K562 (cell line): ENCODE results near the gene MED13L. TPM values are rescaled to one million over a fixed set of nuclear protein-coding genes. Genes with fewer than 3 reads are reported as not detected.

Experiments
- CBFA2T2 ChIP-seq: fragments of 450-650 bp; conservative IDR thresholded peaks from 2 replicates; pipeline ENCODE4 v1.6.1; 2017; ENCODE audit warnings: mild to moderate bottlenecking
- FOSL1 ChIP-seq: fragments of 200-800 bp; sonication (Bioruptor generic); conservative IDR thresholded peaks from 2 replicates; pipeline ENCODE4 v1.6.1; 2016; ENCODE audit warnings: missing genetic modification characterization, missing compliant biosample characterization
- FOXA1 ChIP-seq: fragments of 450-650 bp; IDR thresholded peaks from 2 replicates; pipeline ENCODE4 v1.6.1; 2016; ENCODE audit warnings: mild to moderate bottlenecking, borderline replicate concordance
- FOXJ2 ChIP-seq: fragments of 200-800 bp; sonication (Bioruptor generic); IDR thresholded peaks from 2 replicates; pipeline ENCODE4 v1.6.1; 2016; ENCODE audit warnings: missing genetic modification characterization, missing compliant biosample characterization
- FOXK2 ChIP-seq, 2 experiments: fragments of 450-650 bp; IDR thresholded peaks in 1 of 2; conservative IDR thresholded peaks in 1 of 2; 2 replicates each; pipeline ENCODE4 v1.6.1; 2016; ENCODE audit warnings: low read depth in 2 of 2, mild to moderate bottlenecking in 1 of 2
- HNRNPH1 ChIP-seq: fragments of 200-400 bp; formaldehyde crosslinking; optimal IDR thresholded peaks from 2 replicates; pipeline ENCODE3; 2017; ENCODE audit warnings: low read depth, mild to moderate bottlenecking, low read length, moderate library complexity
- HNRNPUL1 ChIP-seq: fragments of 200-400 bp; formaldehyde crosslinking; IDR thresholded peaks from 2 replicates; pipeline ENCODE4 v1.6.1; 2017; ENCODE audit warnings: low read length
- KHSRP ChIP-seq: fragments of 450-650 bp; IDR thresholded peaks from 2 replicates; pipeline ENCODE4 v1.6.1; 2017
- LEF1 ChIP-seq: fragments of 450-650 bp; IDR thresholded peaks from 2 replicates; pipeline ENCODE4 v1.6.1; 2016; ENCODE audit warnings: mild to moderate bottlenecking
- MEIS2 ChIP-seq: fragments of 450-650 bp; IDR thresholded peaks from 2 replicates; pipeline ENCODE4 v1.6.1; 2014; ENCODE audit warnings: mild to moderate bottlenecking; ENCODE audit not compliant: partially characterized antibody
- RBFOX2 ChIP-seq: fragments of 200-400 bp; formaldehyde crosslinking; IDR thresholded peaks from 2 replicates; pipeline ENCODE4 v1.6.1; 2017; ENCODE audit warnings: low read depth, mild to moderate bottlenecking, low read length, moderate library complexity
- SMAD1 ChIP-seq: fragments of 150-350 bp; IDR thresholded peaks from 2 replicates; pipeline ENCODE4 v1.6.1; 2014; ENCODE audit warnings: low read length, low read depth; ENCODE audit not compliant: partially characterized antibody
- STAT5A ChIP-seq: IDR thresholded peaks from 2 replicates; pipeline ENCODE4 v1.6.1; 2012; ENCODE audit warnings: low read length, inconsistent platforms, borderline replicate concordance
- TFAM ChIP-seq: fragments of 250-450 bp; sonication (Bioruptor Pico); conservative IDR thresholded peaks from 2 replicates; pipeline ENCODE4 v1.5.0; 2021; ENCODE audit warnings: mild to moderate bottlenecking, moderate library complexity
- TOE1 ChIP-seq, 2 experiments: fragments of 450-650 bp in 1 of 2; sonication (generic) in 1 of 2; formaldehyde crosslinking in 1 of 2; IDR thresholded peaks; 2 replicates each; pipeline versions ENCODE4 v1.7.1 to v1.8.0; 2016 to 2022; ENCODE audit warnings: borderline replicate concordance in 2 of 2, mild to moderate bottlenecking in 2 of 2, antibody characterized with exemption in 1 of 2, inconsistent platforms in 1 of 2, low read depth in 1 of 2, missing genetic modification reagents in 1 of 2, moderate library complexity in 1 of 2
- XRCC4 ChIP-seq: IDR thresholded peaks from one replicate; pipeline ENCODE4 v1.6.1; 2011; ENCODE audit not compliant: insufficient read depth, insufficient read length; ENCODE audit errors: extremely low read depth
- ZBED1 ChIP-seq: IDR thresholded peaks from 2 replicates; pipeline ENCODE4 v1.6.1; 2014
- ZNF551 ChIP-seq: fragments of 250-450 bp; sonication (Bioruptor Pico); IDR thresholded peaks from 2 replicates; pipeline ENCODE4 v1.5.0; 2021; ENCODE audit warnings: mild to moderate bottlenecking, moderate library complexity
- polyA plus RNA-seq, 8 experiments: library from polyadenylated mRNA; depleted of rRNA in 4 of 8; stranded (reverse) in 5 of 8; unstranded in 3 of 8; fragments of >200 nt; fragmentation: Nextera tagmentation in 2 of 8; fragmentation: Illumina TruSeq in 1 of 8; extraction: Ambion mirVana in 2 of 8; extraction: Trizol in 1 of 8; gene quantifications; 2 replicates each; pipeline versions ENCODE4 v1.2.1 to v1.2.3, GENCODE V29; 2011 to 2014; ENCODE audit warnings: inconsistent platforms in 1 of 8, missing spikeins in 1 of 8
- total RNA-seq, 7 experiments: library from RNA; depleted of rRNA in 6 of 7; stranded (reverse); fragments of >200 nt in 6 of 7; fragmentation: Illumina TruSeq in 2 of 7; extraction: Trizol in 2 of 7; gene quantifications; 2 replicates each; pipeline versions ENCODE4 v1.2.1 to v1.2.3, GENCODE V29; 2011 to 2021; ENCODE audit warnings: low replicate concordance in 1 of 7
- TF ChIP-seq, protein P1 (sequence below): sonication (generic); formaldehyde crosslinking; IDR thresholded peaks from 2 replicates; pipeline ENCODE4 v1.8.0; 2022; ENCODE audit warnings: mild to moderate bottlenecking, missing genetic modification reagents
- TF ChIP-seq, protein P2 (sequence below): fragments of 450-650 bp; IDR thresholded peaks from 2 replicates; pipeline ENCODE4 v1.7.0; 2016; ENCODE audit warnings: borderline replicate concordance
- TF ChIP-seq, protein P3 (sequence below): fragments of 450-650 bp; IDR thresholded peaks from 2 replicates; pipeline ENCODE4 v1.6.1; 2016; ENCODE audit warnings: missing biosample characterization, missing genetic modification characterization
- TF ChIP-seq, protein P4 (sequence below): sonication (generic); formaldehyde crosslinking; IDR thresholded peaks from 2 replicates; pipeline ENCODE4 v1.8.0; 2022; ENCODE audit warnings: mild to moderate bottlenecking, low read depth, missing genetic modification reagents

MED13L gene
- total and polyA plus RNA-seq, 9 of the 15 experiments (the other 6 are each of a cell fraction or from before 2014, with no cell fraction given), result 13.4 to 90.3 (median 36.9) TPM

DNA sequence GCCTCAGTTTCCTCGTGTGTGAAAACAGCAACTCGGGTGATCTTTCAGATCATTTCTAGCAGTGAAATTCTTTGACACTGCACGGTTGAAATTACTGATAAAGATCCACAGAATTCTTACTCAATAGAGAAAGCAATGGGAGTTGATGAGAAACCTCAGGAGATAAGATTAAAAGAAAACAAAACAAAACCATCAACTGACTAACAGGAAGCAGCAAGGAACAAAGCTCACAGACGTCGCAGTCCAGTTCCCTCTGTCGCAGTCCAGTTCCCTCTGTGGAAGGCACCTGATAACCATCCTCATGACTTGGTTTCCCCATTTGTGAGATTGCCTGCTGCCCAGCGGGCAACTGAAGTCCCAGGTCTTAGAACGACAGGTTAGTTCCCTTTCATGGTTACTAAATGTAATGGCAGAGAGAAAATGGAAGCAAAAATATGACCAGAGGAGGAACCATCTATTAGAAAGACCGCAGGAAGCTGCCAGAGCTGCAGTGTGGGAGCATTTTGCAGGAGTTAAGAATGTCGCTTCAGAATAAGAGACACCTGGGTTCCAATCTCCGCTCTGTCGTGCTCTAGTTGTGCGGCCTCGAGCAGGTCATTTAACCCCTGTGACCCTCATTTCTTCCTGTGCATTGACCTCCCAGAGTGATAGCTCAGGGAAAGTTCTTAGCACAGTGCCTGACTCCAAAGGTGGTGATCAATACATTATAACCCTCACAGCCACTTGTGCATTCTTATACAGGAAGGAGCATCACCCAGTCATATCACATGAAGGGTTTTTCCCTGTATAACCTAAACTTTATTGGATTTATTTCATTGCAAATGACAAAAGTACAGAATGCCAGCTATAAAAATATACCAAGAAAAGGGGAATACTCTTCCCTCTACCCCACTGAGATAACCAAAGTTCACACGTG is 5.1 kb upstream of the MED13L start (continued):
- TF ChIP-seq FOXK2 (conservative IDR thresholded peaks at IDR 0.05 in 1 of 2, IDR thresholded peaks at IDR 0.05 in 1 of 2; ENCODE audit: low read depth in 2 of 2) (no peak; a peak in 1 of 4 replicates), TOE1 (IDR thresholded peaks at IDR 0.05; ENCODE audit: borderline replicate concordance) (0 out of 2 replicates have a peak, but pooled peaks have one; percentile 15), TOE1 (CRISPR knock-in tag; IDR thresholded peaks at IDR 0.05; ENCODE audit: borderline replicate concordance, low read depth) (no peak), ZNF551 (CRISPR knock-in tag) (no peak), XRCC4 (no peak), HNRNPH1 (no peak), LEF1 (no peak), FOXJ2 (tag) (no peak), MEIS2 (no peak), KHSRP (no peak), HNRNPUL1 (no peak), RBFOX2 (no peak), STAT5A (no peak), CBFA2T2 (no peak), ZBED1 (no peak), FOSL1 (tag) (peak; percentile 70), TFAM (CRISPR knock-in tag) (no peak), FOXA1 (no peak), SMAD1 (no peak)
- TF ChIP-seq, protein P1, sequence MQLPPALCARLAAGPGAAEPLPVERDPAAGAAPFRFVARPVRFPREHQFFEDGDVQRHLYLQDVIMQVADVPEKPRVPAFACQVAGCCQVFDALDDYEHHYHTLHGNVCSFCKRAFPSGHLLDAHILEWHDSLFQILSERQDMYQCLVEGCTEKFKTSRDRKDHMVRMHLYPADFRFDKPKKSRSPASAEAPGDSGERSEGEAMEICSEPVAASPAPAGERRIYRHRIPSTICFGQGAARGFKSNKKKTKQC (CRISPR knock-in tag), result no peak
- TF ChIP-seq, protein P2, sequence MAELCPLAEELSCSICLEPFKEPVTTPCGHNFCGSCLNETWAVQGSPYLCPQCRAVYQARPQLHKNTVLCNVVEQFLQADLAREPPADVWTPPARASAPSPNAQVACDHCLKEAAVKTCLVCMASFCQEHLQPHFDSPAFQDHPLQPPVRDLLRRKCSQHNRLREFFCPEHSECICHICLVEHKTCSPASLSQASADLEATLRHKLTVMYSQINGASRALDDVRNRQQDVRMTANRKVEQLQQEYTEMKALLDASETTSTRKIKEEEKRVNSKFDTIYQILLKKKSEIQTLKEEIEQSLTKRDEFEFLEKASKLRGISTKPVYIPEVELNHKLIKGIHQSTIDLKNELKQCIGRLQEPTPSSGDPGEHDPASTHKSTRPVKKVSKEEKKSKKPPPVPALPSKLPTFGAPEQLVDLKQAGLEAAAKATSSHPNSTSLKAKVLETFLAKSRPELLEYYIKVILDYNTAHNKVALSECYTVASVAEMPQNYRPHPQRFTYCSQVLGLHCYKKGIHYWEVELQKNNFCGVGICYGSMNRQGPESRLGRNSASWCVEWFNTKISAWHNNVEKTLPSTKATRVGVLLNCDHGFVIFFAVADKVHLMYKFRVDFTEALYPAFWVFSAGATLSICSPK, result no peak
- TF ChIP-seq, protein P3, sequence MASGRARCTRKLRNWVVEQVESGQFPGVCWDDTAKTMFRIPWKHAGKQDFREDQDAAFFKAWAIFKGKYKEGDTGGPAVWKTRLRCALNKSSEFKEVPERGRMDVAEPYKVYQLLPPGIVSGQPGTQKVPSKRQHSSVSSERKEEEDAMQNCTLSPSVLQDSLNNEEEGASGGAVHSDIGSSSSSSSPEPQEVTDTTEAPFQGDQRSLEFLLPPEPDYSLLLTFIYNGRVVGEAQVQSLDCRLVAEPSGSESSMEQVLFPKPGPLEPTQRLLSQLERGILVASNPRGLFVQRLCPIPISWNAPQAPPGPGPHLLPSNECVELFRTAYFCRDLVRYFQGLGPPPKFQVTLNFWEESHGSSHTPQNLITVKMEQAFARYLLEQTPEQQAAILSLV (tag), result no peak
- TF ChIP-seq, protein P4, sequence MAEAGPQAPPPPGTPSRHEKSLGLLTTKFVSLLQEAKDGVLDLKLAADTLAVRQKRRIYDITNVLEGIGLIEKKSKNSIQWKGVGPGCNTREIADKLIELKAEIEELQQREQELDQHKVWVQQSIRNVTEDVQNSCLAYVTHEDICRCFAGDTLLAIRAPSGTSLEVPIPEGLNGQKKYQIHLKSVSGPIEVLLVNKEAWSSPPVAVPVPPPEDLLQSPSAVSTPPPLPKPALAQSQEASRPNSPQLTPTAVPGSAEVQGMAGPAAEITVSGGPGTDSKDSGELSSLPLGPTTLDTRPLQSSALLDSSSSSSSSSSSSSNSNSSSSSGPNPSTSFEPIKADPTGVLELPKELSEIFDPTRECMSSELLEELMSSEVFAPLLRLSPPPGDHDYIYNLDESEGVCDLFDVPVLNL, result no peak
